ENCODE measurements around the gene PHC2.

PHC2 gene

GRCh38 chr1:33445108-33445507 is 14.2 kb upstream of the PHC2 start:
- DNase-seq, result no peak

- DNase-seq, result no peak
Observed at GRCh38 chr1:33443705-33444180, 12.8 kb upstream of the PHC2 start.

GRCh38 chr1:33443080-33443704 is 12.3 kb upstream of the PHC2 start:
- no peak for DNase-seq

- DNase-seq, result no peak
Observed at GRCh38 chr1:33442141-33442540, 11.2 kb upstream of the PHC2 start.

GRCh38 chr1:33441088-33441745 is 10.3 kb upstream of the PHC2 start:
- DNase-seq, result no peak

- no peak for DNase-seq
Observed at GRCh38 chr1:33439662-33440061, 8.8 kb upstream of the PHC2 start.

- DNase-seq, result no peak
Observed at GRCh38 chr1:33438364-33439160, 7.7 kb upstream of the PHC2 start.

GRCh38 chr1:33436557-33437285 is 5.8 kb upstream of the PHC2 start:
- no peak for DNase-seq

- DNase-seq, result no peak
Observed at GRCh38 chr1:33435096-33435820, 4.4 kb upstream of the PHC2 start.

- DNase-seq, result no peak
Observed at GRCh38 chr1:33434363-33434750, 3.5 kb upstream of the PHC2 start.

- DNase-seq, result no peak
Observed at GRCh38 chr1:33433509-33434362, 2.8 kb upstream of the PHC2 start.

- DNase-seq, result peak; percentile 33
Observed at GRCh38 chr1:33429856-33430691, 821 bp downstream of the PHC2 start.

- no peak for DNase-seq
Observed at GRCh38 chr1:33429332-33429731, 1.6 kb downstream of the PHC2 start.

GRCh38 chr1:33428661-33429060 is 2.2 kb downstream of the PHC2 start:
- DNase-seq, result no peak

GRCh38 chr1:33426916-33427315 is 4.0 kb downstream of the PHC2 start:
- no peak for DNase-seq

GRCh38 chr1:33425900-33426299 is 5.0 kb downstream of the PHC2 start:
- DNase-seq, result no peak

- no peak for DNase-seq
Observed at GRCh38 chr1:33424610-33425009, 6.3 kb downstream of the PHC2 start.

GRCh38 chr1:33424205-33424604 is 6.7 kb downstream of the PHC2 start:
- no peak for DNase-seq

GRCh38 chr1:33420870-33421775 is 9.8 kb downstream of the PHC2 start:
- no peak for DNase-seq

GRCh38 chr1:33418811-33419210 is 12.1 kb downstream of the PHC2 start:
- DNase-seq, result no peak
